ENCODE data around the gene GPRC5D.

Gene GPRC5D

DNA sequence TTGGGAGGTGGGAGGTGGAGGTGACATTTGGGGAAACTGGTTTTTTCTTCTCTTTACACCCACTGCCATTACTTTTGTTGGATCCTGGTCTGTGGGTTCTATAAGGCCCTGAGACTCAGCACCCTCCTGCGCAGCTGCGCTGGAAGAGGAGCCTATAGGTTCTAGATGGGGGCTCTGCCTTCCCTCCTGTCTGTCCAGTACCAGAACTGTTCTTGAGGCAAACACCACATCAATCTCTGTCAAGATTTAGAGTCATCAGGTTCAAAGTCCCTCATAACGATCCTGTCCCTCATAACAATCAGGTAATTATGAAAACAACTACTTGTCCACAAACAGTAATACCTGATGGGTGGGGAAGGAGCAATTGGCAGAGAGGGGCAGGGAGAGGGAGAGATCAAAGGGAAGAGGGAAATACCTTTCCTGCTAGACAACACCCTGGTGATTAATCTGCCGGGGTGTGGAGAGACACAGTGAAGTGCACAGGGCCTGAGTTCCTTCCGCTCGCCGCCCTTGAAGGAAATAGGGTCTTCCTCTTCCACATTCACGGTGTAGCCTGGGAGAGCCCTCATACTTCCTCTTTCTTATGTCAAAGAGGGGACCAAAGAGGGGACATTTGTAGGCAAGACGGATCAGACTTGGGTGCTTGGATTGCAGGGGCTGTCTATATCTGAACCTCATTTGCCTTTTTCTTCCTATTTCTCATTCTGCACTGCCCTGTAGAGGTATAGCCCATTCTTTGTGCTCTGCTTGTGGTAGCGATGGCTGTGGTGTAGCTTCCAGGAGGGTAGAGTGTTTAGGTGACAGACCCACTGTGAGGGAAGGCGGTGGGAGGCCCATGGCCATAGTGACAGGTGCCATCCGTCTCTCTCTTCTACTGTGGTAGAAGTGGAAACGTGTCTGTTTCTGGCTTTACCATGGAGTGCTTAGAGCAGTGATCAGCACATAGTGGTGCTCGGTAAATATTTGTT lies 48.0 kb downstream of the GPRC5D start:
- no peak for DNase-seq

DNA sequence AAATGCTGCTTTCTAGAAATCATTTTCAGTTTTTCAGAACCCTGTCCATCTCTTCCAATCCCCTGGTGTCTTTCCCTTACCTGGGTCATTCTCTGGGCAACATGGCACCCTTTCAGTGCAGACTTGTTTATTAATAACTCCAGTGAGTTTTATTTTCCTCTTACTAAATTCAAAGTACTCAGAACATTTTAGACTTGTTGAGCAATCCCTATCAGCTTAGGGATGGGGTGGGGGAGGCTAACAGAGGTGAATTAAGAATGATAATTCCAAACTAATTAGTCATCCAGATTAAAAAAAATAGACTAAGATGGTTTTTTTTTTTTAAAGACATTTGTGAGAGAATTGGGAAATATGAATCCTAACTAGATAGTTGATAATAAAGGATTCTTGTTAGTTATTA lies 49.9 kb downstream of the GPRC5D start:
- DNase-seq = no peak

DNA sequence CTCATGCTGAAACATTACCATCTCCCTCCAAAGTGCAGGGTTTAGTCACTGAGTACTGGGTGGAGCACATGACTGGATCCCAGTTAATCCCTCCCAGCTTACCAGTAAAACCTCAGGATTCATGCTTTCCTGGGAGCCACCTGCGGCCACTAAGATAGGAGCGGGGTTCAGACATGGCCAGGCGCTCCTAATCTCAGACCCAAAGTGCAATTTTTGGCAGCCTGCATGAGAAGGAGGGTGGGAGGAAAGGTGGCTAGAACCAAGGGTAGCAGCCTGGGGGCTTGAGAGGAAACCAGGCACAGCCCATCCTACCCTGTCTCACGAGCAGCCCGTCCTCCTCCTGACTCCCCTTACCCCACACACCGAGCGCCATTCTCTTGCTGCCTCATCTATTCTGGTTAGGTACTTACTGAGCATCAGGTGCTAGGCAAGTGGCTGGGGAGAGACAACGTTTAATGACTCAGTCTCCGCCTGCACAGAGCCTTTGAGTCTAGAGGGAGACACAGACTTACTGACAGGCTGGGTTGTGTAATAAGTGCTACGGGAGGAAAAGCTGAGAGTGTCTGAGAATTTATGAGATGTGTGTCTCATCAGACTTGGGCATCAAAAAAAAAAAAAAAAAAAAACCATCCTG lies 50.7 kb downstream of the GPRC5D start:
- no peak for DNase-seq

DNA sequence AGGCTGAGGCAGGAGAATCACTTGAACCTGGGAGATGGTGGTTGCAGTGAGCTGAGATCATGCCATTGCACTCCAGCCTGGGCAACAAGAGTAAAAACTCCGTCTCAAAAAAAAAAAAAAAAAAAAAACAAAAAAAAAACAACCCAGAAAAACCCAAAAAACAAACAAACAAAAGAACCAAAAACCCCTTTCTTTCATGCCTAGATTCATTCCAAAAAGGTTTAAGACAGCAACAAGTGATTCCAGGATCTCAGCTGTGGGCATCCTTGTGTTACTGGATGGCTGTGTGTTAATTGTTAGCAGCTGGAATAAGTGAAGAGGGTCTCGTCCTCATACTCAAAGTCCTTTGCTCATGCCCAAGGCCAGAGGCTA lies 51.2 kb downstream of the GPRC5D start:
- DNase-seq = no peak

DNA sequence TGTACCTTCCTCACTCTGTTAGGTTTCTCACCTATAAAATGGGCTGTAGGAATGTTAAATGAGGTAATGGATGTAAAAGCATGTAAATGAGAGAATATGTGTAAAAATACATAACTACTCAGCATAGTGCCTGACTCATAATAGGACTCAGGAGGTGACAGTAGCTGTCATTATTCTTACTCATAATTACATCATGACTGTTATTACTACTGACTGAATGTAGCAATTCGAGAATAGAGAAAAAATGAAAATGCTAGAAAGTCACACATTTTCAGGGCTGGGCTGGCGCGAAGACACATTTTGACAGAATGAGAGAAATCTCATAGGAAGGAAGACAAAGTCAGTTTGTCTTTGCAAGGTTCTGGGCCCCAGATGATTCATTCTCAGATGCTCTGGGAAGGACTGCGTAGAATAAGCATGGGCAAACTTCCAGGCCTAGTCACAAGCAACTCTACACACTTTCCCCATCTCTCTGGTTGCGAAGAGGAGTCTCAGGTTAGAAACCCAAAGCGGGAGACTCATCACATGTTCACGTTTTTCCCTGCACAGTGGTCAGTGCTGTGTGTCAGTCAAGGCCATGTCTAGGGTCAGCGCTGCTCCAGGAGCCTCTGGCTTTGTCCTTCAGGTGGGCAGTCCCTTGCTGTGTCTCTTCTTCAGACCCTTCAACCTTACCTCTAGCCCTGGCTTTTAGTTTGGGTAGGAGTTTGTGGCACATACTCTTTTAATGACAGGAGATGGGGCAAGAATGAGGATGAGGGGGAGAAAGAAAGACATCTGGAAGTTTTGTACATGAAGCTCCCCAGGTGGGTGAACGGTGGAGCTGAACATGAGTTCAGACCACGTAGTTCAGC lies 52.2 kb downstream of the GPRC5D start:
- DNase-seq = no peak

DNA sequence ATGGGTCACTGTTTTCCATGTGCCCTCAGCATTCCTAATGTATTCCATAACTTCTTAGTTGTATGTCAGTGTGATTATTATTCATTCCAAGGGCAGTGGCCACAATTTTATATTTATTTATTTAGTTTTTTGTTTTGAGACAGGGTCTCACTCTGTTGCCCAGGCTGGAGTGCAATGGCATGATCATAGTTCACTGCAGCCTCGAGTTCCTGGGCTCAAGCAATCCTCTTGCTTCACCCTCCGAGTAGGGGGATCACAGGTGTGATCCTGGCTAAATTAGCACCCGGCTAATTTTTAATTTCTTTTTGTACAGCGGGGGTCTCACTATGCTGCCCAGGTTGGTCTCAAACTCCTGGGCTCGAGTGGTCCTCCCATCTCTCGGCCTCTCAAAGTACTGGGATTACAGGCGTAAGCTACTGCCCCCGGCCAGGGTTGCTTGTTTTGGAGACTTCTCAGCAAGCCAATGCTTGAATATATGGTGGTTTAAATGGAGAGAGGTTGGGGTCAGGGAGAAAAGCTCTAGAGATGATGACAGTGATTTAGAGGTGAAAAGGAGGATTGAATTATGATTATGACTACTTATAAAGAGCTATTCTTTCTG lies 53.0 kb downstream of the GPRC5D start:
- no peak for DNase-seq

DNA sequence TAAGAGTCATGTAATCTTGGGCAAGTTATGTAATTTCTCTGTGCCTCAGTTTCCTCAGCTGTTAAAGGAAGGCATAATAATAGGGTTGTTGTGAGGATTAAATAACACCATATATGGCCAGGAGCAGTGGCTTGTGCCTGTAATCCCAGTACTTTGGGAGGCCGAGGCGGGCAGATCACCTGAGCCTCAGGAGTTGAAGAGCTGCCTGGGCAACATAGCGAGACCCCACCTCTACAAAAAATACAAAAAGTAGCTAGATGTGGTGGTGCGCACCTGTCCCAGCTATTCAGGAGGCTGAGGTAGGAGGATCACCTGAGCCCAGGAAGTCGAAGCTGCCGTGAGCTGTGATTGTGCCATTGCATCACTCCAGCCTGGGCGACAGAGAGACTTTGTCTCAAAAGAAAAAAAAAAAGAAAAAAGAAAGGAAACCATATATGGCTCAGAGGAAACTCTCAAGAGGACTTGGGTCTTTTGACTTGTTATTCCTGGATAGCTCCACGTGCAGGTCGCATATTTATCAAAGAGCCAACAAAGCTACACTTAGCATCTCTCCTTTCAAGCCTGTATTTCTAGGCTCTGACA lies 53.7 kb downstream of the GPRC5D start:
- DNase-seq = no peak

DNA sequence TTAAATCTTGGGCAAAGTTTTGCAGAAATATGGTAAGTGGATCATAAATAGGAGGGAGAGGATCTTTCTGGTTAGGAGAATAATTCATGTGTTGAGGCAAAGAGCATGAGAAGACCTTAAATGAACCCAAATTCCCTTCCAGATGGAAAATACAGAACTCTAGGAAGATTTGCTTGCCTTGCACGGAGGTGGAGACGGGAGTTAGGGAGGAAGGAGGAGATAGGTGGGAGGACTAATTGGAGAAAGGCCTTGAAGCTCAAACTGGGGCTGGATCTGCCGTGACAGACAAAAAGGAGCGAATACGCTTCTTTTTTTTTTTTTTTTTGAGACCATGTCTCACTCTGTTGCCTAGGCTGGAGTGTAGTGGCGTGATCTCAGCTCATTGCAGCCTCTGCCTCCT lies 54.7 kb downstream of the GPRC5D start:
- no peak for DNase-seq

DNA sequence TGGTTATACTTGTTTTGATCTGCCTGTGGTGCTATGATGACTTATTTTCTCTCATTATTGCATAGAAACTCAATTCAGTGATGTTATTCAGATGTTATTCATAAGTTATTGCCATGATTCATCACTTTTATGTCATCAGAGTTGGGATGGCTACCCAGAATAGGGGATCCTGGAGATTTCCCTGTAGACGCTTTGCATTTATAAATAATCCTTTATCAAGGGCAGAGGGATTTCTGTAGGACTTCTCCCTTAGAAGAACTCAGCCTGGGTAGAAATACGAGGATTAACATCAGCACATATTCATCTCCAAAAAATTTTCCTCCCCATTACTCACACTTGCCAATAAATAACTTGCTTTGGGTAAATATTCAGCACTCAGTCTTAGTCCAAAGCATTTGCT lies 55.7 kb downstream of the GPRC5D start:
- DNase-seq = no peak

DNA sequence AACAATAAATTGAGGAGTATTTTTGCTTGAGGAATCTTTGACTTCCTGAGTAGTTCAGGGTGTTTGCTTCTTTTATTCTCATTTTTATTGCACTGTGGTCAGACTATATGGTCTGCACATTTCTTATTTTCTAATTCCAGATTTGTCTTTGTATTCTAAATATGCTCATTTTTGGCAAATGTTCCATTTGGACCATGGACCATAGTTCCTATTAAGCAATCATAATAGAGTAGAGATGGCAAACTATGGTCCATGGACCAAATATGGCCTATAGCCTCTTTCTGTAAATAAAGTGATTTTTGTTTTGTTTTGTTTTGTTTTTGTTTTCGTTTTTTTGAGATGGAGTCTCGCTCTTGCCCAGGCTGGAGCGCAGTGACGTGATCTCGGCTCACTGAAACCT lies 58.5 kb downstream of the GPRC5D start:
- DNase-seq = no peak

DNA sequence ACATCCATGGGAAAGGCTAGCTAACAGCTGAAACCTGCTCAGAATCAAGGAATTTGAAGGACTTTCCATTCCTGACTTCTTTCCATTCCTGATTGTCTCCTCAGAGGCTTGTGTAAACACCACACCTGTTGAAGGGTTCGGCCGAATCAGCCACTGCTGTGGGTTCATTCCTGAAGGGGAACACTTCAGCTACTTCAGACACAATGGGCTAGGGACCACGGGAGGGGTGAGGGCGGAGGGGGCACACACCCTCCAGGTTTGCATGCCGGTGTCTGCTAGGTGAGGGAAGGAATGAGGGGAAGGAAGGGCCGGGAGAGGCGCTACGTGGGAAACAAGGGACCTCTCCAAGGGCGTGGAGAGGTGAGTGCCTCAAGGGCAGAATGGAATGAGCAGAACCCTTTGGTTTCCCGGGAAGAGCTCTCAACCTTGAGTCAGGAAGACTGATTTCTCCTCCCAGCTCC lies 59.3 kb downstream of the GPRC5D start:
- DNase-seq = no peak

DNA sequence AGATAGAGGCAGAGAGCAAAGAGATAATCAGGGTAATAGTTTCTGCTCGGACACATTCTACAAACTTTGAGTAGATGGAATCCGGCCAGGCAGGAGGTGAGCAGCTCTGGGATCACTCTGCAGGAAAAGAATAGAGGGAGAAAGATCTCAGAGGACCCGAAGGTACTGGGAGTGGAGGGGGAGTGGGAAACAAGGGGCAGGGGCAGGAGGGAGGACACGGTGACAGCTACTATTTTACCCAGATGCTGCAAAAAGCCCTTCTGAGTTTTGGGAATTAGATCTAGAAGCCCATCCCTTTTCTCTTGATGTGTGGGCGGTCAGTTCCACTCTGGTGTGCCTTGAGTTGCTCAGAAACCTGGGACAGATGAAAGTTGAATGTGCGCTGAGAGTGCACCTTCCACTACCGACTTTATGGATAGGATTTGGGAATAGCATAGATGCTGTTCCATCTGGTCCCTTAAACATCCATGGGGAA lies 60.1 kb downstream of the GPRC5D start:
- DNase-seq = no peak

DNA sequence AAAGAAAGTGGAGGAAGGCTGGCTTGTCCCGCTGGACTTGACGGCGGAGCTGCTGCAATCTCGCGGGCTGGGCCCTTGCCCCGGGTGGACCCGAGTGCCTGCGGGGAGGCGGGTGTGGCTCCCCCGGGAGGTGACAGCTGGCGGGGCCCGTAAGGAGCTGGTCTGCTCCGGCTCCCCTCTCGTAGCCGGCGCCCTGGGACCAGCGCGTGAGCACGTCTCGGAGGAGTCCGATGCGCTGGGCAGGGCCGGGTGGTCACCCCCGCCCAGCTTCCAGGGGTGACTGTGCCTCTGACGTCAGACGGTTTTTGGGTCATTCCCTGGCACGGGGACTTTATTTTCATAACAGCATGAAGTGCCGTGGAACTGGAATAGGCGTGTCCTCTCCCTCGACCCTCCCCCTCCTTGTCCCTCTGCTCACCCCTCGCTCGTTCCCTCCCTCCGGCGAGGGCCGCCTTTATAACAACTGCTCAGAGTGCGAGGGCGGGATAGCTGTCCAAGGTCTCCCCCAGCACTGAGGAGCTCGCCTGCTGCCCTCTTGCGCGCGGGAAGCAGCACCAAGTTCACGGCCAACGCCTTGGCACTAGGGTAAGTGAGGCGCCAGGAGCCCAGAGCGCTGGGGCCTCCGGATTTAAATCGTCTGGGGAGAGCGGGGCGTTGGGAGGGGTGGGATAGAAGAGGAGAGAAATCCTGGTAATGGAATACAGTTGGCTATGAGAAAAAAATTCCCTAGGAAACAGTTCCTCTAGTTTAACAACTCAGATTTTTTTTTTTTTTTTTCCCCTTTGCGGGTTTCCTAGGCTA lies 60.7 kb downstream of the GPRC5D start, which contains the start of gene GPRC5A:
TSS of gene GPRC5A (plus strand) at position 483 of the 801 bp plus-strand sequence. CDS start 16,688 bp downstream, outside the sequence.
- no peak for DNase-seq
